GM11168 (cell line): ENCODE data around the gene ZNF598.

Experiments used
- in situ Hi-C: fragments of 300-500 bp; cut with MboI; formaldehyde crosslinking; loops from one replicate; pipeline ENCODE4 v1.12.0; 2022; ENCODE audit warnings: low sequenced_read_pairs; ENCODE audit not compliant: unreplicated experiment

ZNF598 gene

GRCh38 chr16:2028620-2029220 lies 19.1 kb upstream of the ZNF598 start:
- in situ Hi-C loops: no loop called here

- in situ Hi-C loops: no loop called here
Observed at GRCh38 chr16:2028146-2028545, 18.5 kb upstream of the ZNF598 start.

GRCh38 chr16:2027024-2028010 lies 17.7 kb upstream of the ZNF598 start:
- in situ Hi-C loops: no loop called here

GRCh38 chr16:2026461-2027023 lies 16.9 kb upstream of the ZNF598 start, which contains the start of gene NHERF2:
Gene NHERF2 (plus strand): TSS chr16:2026902. CDS start chr16:2027006, 104 bp downstream.
- in situ Hi-C loops: no loop called here

GRCh38 chr16:2025878-2026460 lies 16.3 kb upstream of the ZNF598 start:
- in situ Hi-C loops: no loop called here

- in situ Hi-C loops: no loop called here
Observed at GRCh38 chr16:2025251-2025650, 15.6 kb upstream of the ZNF598 start.

GRCh38 chr16:2024032-2024420 lies 14.4 kb upstream of the ZNF598 start:
- in situ Hi-C loops: loop anchor here (25.0 kb wide), 1 partner anchor 463 kb away; the partner anchor contains the start of gene TBC1D24

- in situ Hi-C loops: loop anchor here (25.0 kb wide), 1 partner anchor 464 kb away; the partner anchor contains the start of gene TBC1D24
Observed at GRCh38 chr16:2023092-2024031, 13.7 kb upstream of the ZNF598 start.

- in situ Hi-C loops: loop anchor here (25.0 kb wide), 1 partner anchor 465 kb away; the partner anchor contains the start of gene TBC1D24
Observed at GRCh38 chr16:2022723-2023091, 13.1 kb upstream of the ZNF598 start.

GRCh38 chr16:2019921-2020831 lies 10.6 kb upstream of the ZNF598 start:
- in situ Hi-C loops: loop anchor here (10.0 to 25.0 kb wide), 2 partner anchors 125 to 467 kb away; partner anchors contain the start of genes RAB26 and TBC1D24

- in situ Hi-C loops: loop anchor here (10.0 to 25.0 kb wide), 2 partner anchors 125 to 468 kb away; partner anchors contain the start of genes RAB26 and TBC1D24
Observed at GRCh38 chr16:2019518-2019920, 9.9 kb upstream of the ZNF598 start, which contains the start of gene NPW. Gene NPW (plus strand): TSS chr16:2019785.

GRCh38 chr16:2016407-2016922 lies 6.8 kb upstream of the ZNF598 start:
- in situ Hi-C loops: loop anchor here (10.0 to 25.0 kb wide), 2 partner anchors 128 to 471 kb away; partner anchors contain the start of genes RAB26 and TBC1D24

- in situ Hi-C loops: loop anchor here (10.0 to 25.0 kb wide), 2 partner anchors 129 to 471 kb away; partner anchors contain the start of genes RAB26 and TBC1D24
Observed at GRCh38 chr16:2015947-2016208, 6.3 kb upstream of the ZNF598 start.

- in situ Hi-C loops: loop anchor here (10.0 to 25.0 kb wide), 2 partner anchors 129 to 472 kb away; partner anchors contain the start of genes RAB26 and TBC1D24
Observed at GRCh38 chr16:2015117-2015946, 5.7 kb upstream of the ZNF598 start.

GRCh38 chr16:2013527-2013926 lies 3.9 kb upstream of the ZNF598 start:
- in situ Hi-C loops: loop anchor here (10.0 to 25.0 kb wide), 2 partner anchors 131 to 474 kb away; partner anchors contain the start of genes RAB26 and TBC1D24

GRCh38 chr16:2011726-2012125 lies 2.1 kb upstream of the ZNF598 start:
- in situ Hi-C loops: loop anchor here (10.0 to 25.0 kb wide), 2 partner anchors 133 to 476 kb away; partner anchors contain the start of genes RAB26 and TBC1D24
